Adrenal gland (tissue), 12 donors: ENCODE data around the gene FREM2. TPM values are rescaled to one million over a fixed set of nuclear protein-coding genes. Genes with fewer than 3 reads are reported as not detected.

Experiments
- DNase-seq, 7 donors: peaks; one replicate each; pipeline ENCODE4 v3.0.0-alpha.2; 2019 to 2020
- H3K27ac ChIP-seq, 5 donors: fragments of 200-600 bp; sonication (generic) in 4 of 5; 1 replicate in 3 of 5; 2 replicates in 2 of 5; pipeline versions ENCODE4 v1.5.1 to v1.8.0; 2016 to 2020; ENCODE audit warnings: mild to moderate bottlenecking in 1 of 5
- H3K27me3 ChIP-seq: fragments of 200-600 bp; 2 replicates; pipeline ENCODE4 v1.8.0; 2021
- H3K36me3 ChIP-seq, 2 donors: fragments of 200-600 bp; replicated peaks in 1 of 2; 1 replicate in 1 of 2; 2 replicates in 1 of 2; pipeline versions ENCODE4 v1.5.1 to v1.8.0; 2018 to 2022
- H3K4me1 ChIP-seq, 2 donors: fragments of 200-600 bp; replicated peaks in 1 of 2; 1 replicate in 1 of 2; 2 replicates in 1 of 2; pipeline versions ENCODE4 v1.5.1 to v1.8.0; 2018 to 2021
- H3K4me3 ChIP-seq, 4 donors: fragments of 200-600 bp; sonication (generic) in 3 of 4; one replicate each; pipeline ENCODE4 v1.5.1; 2016 to 2018
- H3K9me3 ChIP-seq, 3 donors: fragments of 200-600 bp; sonication (generic) in 1 of 3; replicated peaks in 1 of 3; 1 replicate in 2 of 3; 2 replicates in 1 of 3; pipeline versions ENCODE4 v1.5.1 to v1.8.0; 2016 to 2021
- POLR2A ChIP-seq, 2 donors: fragments of 450-650 bp; IDR thresholded peaks; one replicate each; pipeline ENCODE4 v1.6.1; 2017; ENCODE audit warnings: antibody characterized with exemption in 2 of 2, mild to moderate bottlenecking in 2 of 2, moderate library complexity in 1 of 2
- WGBS, 4 donors: extraction: QIAGEN DNeasy Blood & Tissue Kit in 2 of 4; methylation state at CpG; one replicate each; pipeline versions ENCODE4 v1.1.5 to v1.1.7; 2013 to 2017; 5-methylcytosine and 5-hydroxymethylcytosine counted together
- intact Hi-C, 2 donors: fragments of 100-400 bp; cut with DNase I; formaldehyde crosslinking; loops; one replicate each; pipeline versions ENCODE4 v1.14.1 to v1.15.0; 2022 to 2023
- polyA plus RNA-seq, 3 donors: library from polyadenylated mRNA; stranded (reverse); fragments of 200-250 nt in 2 of 3; fragments of 350-450 nt in 1 of 3; fragmentation: Illumina TruSeq in 1 of 3; extraction: RNeasy Lipid Tissue Mini Kit (QIAGEN cat#74804) in 1 of 3; gene quantifications; one replicate each; pipeline ENCODE4 v1.2.3, GENCODE V29; 2013 to 2014
- total RNA-seq, 9 donors: library from RNA; depleted of rRNA in 4 of 9; stranded (reverse); fragments of >200 nt in 4 of 9; fragments of 120-200 nt in 1 of 9; fragmentation: NEBNext Ultra II Directional in 1 of 9; extraction: Animal tissue kit (Norgen Biotek cat#: 25700) in 1 of 9; gene quantifications; one replicate each; pipeline versions ENCODE4 v1.1.0 to v1.2.4, GENCODE V29; 2013 to 2023
- TF ChIP-seq, protein P1 (sequence below), 6 experiments: fragments of 450-650 bp in 4 of 6; fragments of 200-600 bp in 2 of 6; sonication (generic) in 1 of 6; IDR thresholded peaks; 1 replicate in 5 of 6; 2 replicates in 1 of 6; pipeline versions ENCODE4 v1.5.1 to v1.8.0; 2016 to 2021; ENCODE audit warnings: antibody characterized with exemption in 6 of 6, mild to moderate bottlenecking in 2 of 6, moderate library complexity in 1 of 6
- donor health status: healthy with polysubstance abuse.
- donor health status: Bipolar disorder and iron deficiency.
- donor health status: DM: yes; HTN: yes; CAD: no.
- donor health status: DM: no; HTN: no; CAD: no.
- donor health status: DM: no; HTN: no; CAD: no.
- donor health status: DM: yes; HTN: yes; CAD: no.

FREM2 gene
- total and polyA plus RNA-seq, 12 donors = 0.10 to 414 (median 0.58) TPM

DNA sequence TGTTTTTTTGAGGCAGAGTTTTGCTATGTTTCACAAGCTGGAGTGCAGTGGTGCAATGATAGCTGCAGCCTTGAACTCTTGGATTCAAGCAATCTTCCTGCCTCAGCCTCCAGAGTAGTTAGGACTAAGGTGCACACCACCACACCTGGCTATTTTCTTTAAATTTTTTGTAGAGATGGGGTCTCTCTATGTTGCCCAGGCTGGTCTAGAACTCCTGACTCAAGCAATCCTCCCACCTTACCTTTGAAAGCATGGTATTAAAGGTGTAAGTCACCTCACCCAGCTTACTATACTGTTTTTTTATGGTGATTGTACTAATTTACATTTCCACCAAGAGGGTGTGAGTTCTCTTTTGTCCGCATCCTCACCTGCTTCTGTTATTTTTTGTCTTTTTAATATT lies 110.0 kb downstream of the FREM2 start:
- H3K4me3 ChIP-seq = no peak overlapping the region
- TF ChIP-seq POLR2A (IDR thresholded peaks at IDR 0.05) = no peak
- TF ChIP-seq, protein P1, sequence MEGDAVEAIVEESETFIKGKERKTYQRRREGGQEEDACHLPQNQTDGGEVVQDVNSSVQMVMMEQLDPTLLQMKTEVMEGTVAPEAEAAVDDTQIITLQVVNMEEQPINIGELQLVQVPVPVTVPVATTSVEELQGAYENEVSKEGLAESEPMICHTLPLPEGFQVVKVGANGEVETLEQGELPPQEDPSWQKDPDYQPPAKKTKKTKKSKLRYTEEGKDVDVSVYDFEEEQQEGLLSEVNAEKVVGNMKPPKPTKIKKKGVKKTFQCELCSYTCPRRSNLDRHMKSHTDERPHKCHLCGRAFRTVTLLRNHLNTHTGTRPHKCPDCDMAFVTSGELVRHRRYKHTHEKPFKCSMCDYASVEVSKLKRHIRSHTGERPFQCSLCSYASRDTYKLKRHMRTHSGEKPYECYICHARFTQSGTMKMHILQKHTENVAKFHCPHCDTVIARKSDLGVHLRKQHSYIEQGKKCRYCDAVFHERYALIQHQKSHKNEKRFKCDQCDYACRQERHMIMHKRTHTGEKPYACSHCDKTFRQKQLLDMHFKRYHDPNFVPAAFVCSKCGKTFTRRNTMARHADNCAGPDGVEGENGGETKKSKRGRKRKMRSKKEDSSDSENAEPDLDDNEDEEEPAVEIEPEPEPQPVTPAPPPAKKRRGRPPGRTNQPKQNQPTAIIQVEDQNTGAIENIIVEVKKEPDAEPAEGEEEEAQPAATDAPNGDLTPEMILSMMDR (IDR thresholded peaks at IDR 0.05) = no peak
- 93 to 100% (median 94%) methylated on average over 1 of the region's 1 CpG for WGBS, 4 donors
- no peaks in the 10 kb centered on the region for H3K4me1 ChIP-seq
- no peaks in the 10 kb centered on the region for H3K36me3 ChIP-seq
- intact Hi-C loops = no loop called here
- H3K9me3 ChIP-seq = no peaks in the 10 kb centered on the region
- H3K27me3 ChIP-seq = no peaks in the 10 kb centered on the region
- DNase-seq = no peak
- no peak overlapping the region for H3K27ac ChIP-seq

DNA sequence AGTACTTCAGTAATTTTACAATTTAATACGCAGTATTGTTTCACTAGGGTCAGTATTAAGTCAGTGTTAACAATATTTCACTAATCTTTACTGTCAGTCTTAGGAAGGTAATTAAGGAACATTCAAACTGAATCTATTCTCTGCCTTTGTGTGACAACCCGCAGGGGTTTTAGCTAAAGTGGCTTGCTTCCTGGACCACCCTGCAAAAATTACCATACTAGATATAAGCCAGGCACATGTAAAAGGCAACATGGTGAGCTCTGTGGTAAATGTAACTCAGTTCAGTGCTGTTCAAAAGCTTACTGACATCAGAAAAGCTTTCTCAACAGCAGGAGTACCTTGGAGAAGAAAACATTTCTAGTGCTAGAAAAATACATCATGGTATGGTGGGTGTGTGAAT lies 116.7 kb downstream of the FREM2 start:
- Histone ChIP-seq H3K4me1 (no peaks in the 10 kb centered on the region), H3K9me3 (peaks cover 0 to under 1% (median 0%) of the 10 kb centered on the region in 3 donors), H3K36me3 (no peaks in the 10 kb centered on the region), H3K27ac (no peak overlapping the region), H3K27me3 (no peaks in the 10 kb centered on the region), H3K4me3 (no peak overlapping the region)
- no peak for DNase-seq
- no peak for TF ChIP-seq POLR2A (IDR thresholded peaks at IDR 0.05)
- TF ChIP-seq, protein P1 (IDR thresholded peaks at IDR 0.05) = no peak
- WGBS, 4 donors = 67 to 73% (median 71%) methylated on average over 2 of the region's 2 CpGs
- intact Hi-C loops = no loop called here

DNA sequence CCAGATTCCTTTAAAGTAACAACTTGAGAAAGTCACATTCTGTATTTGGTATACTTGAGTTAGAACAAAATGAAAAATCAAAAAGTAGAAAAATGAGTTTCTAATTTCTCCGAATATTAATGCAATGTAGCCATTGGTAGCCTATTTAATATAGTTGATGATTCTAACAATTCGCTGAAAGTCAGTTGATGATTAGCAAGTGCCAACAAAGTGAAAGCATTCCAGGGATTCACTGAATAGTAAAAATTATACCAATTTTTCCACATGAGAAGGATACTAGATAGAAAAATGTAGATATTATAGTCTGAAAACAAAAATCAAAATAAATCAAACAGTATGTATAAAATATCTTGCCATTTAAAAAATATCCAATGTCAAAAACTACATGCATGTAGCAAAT lies 117.2 kb downstream of the FREM2 start:
- TF ChIP-seq, protein P1 (IDR thresholded peaks at IDR 0.05) = no peak
- no peak for TF ChIP-seq POLR2A (IDR thresholded peaks at IDR 0.05)
- no peaks in the 10 kb centered on the region for H3K4me1 ChIP-seq
- intact Hi-C loops = no loop called here
- H3K36me3 ChIP-seq = no peaks in the 10 kb centered on the region
- H3K9me3 ChIP-seq = peaks cover 0 to 5% (median 0%) of the 10 kb centered on the region in 3 donors
- no peaks in the 10 kb centered on the region for H3K27me3 ChIP-seq
- no peak overlapping the region for H3K27ac ChIP-seq
- 81 to 86% (median 84%) methylated on average over 2 of the region's 2 CpGs for WGBS, 4 donors
- no peak overlapping the region for H3K4me3 ChIP-seq
- DNase-seq = no peak

DNA sequence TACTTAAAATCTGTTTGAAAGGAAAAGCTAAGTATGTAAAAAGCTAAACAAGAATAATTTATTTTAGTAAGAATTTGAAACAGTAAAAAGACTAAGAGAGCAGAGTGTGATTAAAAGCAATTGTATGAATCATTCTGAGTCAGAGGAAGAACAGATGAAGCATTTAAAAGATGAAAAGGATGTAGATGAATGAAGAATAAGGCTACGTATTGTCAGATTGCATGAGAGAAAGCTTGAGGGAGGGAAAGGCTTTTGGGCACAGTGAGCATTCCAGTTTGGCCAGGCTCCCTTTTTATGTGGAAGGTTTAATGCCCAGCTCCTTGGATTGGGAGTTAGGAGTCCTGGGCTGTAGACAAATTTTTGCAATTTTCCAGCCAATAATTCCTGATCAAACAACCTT lies 117.7 kb downstream of the FREM2 start:
- no peaks in the 10 kb centered on the region for H3K4me1 ChIP-seq
- DNase-seq = no peak
- intact Hi-C loops = no loop called here
- no peak overlapping the region for H3K4me3 ChIP-seq
- TF ChIP-seq, protein P1 (IDR thresholded peaks at IDR 0.05) = no peak
- no peak for TF ChIP-seq POLR2A (IDR thresholded peaks at IDR 0.05)
- no peaks in the 10 kb centered on the region for H3K27me3 ChIP-seq
- H3K36me3 ChIP-seq = no peaks in the 10 kb centered on the region
- H3K9me3 ChIP-seq = peaks cover 0 to 10% (median 0%) of the 10 kb centered on the region in 3 donors
- WGBS, 4 donors = 38 to 67% (median 59%) methylated on average over 1 of the region's 1 CpG
- no peak overlapping the region for H3K27ac ChIP-seq
